ENCODE data around the gene ESPL1. TPM values are rescaled to one million over a fixed set of nuclear protein-coding genes. Genes with fewer than 3 reads are reported as not detected.

The ESPL1 gene
- total and polyA plus RNA-seq, 5 donors from 2014 or later, result 0.05 to 2.7 (median 0.18) TPM; not detected in 1

- DNase-seq, result peak; percentile 59 to 79 (median 76)
- no peaks in the 10 kb centered on the region for H3K4me1 ChIP-seq (ENCODE audit: control insufficient read depth, insufficient read depth, low read length, poor library complexity, severe bottlenecking)
These were observed 19.7 kb downstream of the ESPL1 start for GRCh38 chr12:53287741-53288216.

GRCh38 chr12:53288322-53288721 lies 20.2 kb downstream of the ESPL1 start:
- Histone ChIP-seq H3K27me3 (ENCODE audit: control insufficient read depth, insufficient read depth, low read length) (no peaks in the 10 kb centered on the region), H3K4me1 (ENCODE audit: control insufficient read depth, insufficient read depth, low read length, poor library complexity, severe bottlenecking) (no peaks in the 10 kb centered on the region), H3K9me3 (ENCODE audit: control insufficient read depth in 2 of 2, low read length in 2 of 2) (no peaks in the 10 kb centered on the region), H3K4me3 (ENCODE audit: low read depth, low read length) (no peak overlapping the region), H3K27ac (ENCODE audit: insufficient read depth, low read length, poor library complexity, severe bottlenecking) (no peak overlapping the region), H3K36me3 (ENCODE audit: control insufficient read depth, insufficient read depth, low read length) (no peaks in the 10 kb centered on the region)
- no peaks in the 10 kb centered on the region for H3K27me3 Mint-ChIP-seq
- no peaks in the 10 kb centered on the region for H3K9me3 Mint-ChIP-seq
- peak overlapping the region in 1 of 4 donors; percentile 75 for H3K4me3 Mint-ChIP-seq
- H3K36me3 Mint-ChIP-seq, result no peaks in the 10 kb centered on the region
- ATAC-seq (ENCODE audit: low read depth in 2 of 2) (no peak), DNase-seq (no peak)
- H3K4me1 Mint-ChIP-seq, result peaks cover 4 to 8% (median 4%) of the 10 kb centered on the region in 4 donors
- H3K27ac Mint-ChIP-seq, result peak overlapping the region in 1 of 3 donors; percentile 63

More at GRCh38 chr12:53287741-53288216, 19.7 kb downstream of the ESPL1 start:
- H3K27ac ChIP-seq (ENCODE audit: insufficient read depth, low read length, poor library complexity, severe bottlenecking), result no peak overlapping the region
- Mint-ChIP-seq H3K27me3 (no peaks in the 10 kb centered on the region), H3K27ac (peak overlapping the region in 2 of 3 donors; percentile 63 to 83), H3K36me3 (no peaks in the 10 kb centered on the region), H3K4me3 (no peak overlapping the region), H3K9me3 (no peaks in the 10 kb centered on the region), H3K4me1 (peaks cover 4 to 8% (median 4%) of the 10 kb centered on the region in 4 donors)
- no peaks in the 10 kb centered on the region for H3K27me3 ChIP-seq (ENCODE audit: control insufficient read depth, insufficient read depth, low read length)
- H3K36me3 ChIP-seq (ENCODE audit: control insufficient read depth, insufficient read depth, low read length), result no peaks in the 10 kb centered on the region
- ATAC-seq (ENCODE audit: low read depth in 2 of 2), result peak; percentile 81 to 87
- no peak overlapping the region for H3K4me3 ChIP-seq (ENCODE audit: low read depth, low read length)
- no peaks in the 10 kb centered on the region for H3K9me3 ChIP-seq (ENCODE audit: control insufficient read depth in 2 of 2, low read length in 2 of 2)

GRCh38 chr12:53289891-53290290 lies 21.8 kb downstream of the ESPL1 start:
- no peaks in the 10 kb centered on the region for H3K36me3 ChIP-seq (ENCODE audit: control insufficient read depth, insufficient read depth, low read length)
- H3K36me3 Mint-ChIP-seq, result no peaks in the 10 kb centered on the region

GRCh38 chr12:53290661-53291060 lies 22.6 kb downstream of the ESPL1 start:
- Mint-ChIP-seq H3K27ac (no peak overlapping the region), H3K27me3 (no peaks in the 10 kb centered on the region), H3K9me3 (no peaks in the 10 kb centered on the region), H3K36me3 (peaks cover 4% of the 10 kb centered on the region), H3K4me3 (no peak overlapping the region), H3K4me1 (peaks cover 8 to 19% (median 13%) of the 10 kb centered on the region in 4 donors)
- Histone ChIP-seq H3K4me3 (ENCODE audit: low read depth, low read length) (no peak overlapping the region), H3K4me1 (ENCODE audit: control insufficient read depth, insufficient read depth, low read length, poor library complexity, severe bottlenecking) (peaks cover 8% of the 10 kb centered on the region), H3K9me3 (ENCODE audit: control insufficient read depth in 2 of 2, low read length in 2 of 2) (no peaks in the 10 kb centered on the region), H3K27me3 (ENCODE audit: control insufficient read depth, insufficient read depth, low read length) (no peaks in the 10 kb centered on the region), H3K36me3 (ENCODE audit: control insufficient read depth, insufficient read depth, low read length) (no peaks in the 10 kb centered on the region), H3K27ac (ENCODE audit: insufficient read depth, low read length, poor library complexity, severe bottlenecking) (no peak overlapping the region)
- ATAC-seq (ENCODE audit: low read depth in 2 of 2) (no peak), DNase-seq (no peak)

More at GRCh38 chr12:53289891-53290290, 21.8 kb downstream of the ESPL1 start:
- no peak overlapping the region for H3K27ac ChIP-seq (ENCODE audit: insufficient read depth, low read length, poor library complexity, severe bottlenecking)
- peaks cover 4% of the 10 kb centered on the region for H3K4me1 ChIP-seq (ENCODE audit: control insufficient read depth, insufficient read depth, low read length, poor library complexity, severe bottlenecking)
- Mint-ChIP-seq H3K4me1 (peaks cover 4 to 11% (median 7%) of the 10 kb centered on the region in 4 donors), H3K27ac (no peak overlapping the region), H3K9me3 (no peaks in the 10 kb centered on the region), H3K27me3 (no peaks in the 10 kb centered on the region), H3K4me3 (no peak overlapping the region)
- no peak for ATAC-seq (ENCODE audit: low read depth in 2 of 2)
- no peaks in the 10 kb centered on the region for H3K9me3 ChIP-seq (ENCODE audit: control insufficient read depth in 2 of 2, low read length in 2 of 2)
- no peaks in the 10 kb centered on the region for H3K27me3 ChIP-seq (ENCODE audit: control insufficient read depth, insufficient read depth, low read length)
- no peak overlapping the region for H3K4me3 ChIP-seq (ENCODE audit: low read depth, low read length)
- no peak for DNase-seq

GRCh38 chr12:53292426-53292825 lies 24.3 kb downstream of the ESPL1 start:
- Mint-ChIP-seq H3K36me3 (peaks cover 5% of the 10 kb centered on the region), H3K27ac (no peak overlapping the region), H3K4me3 (peak overlapping the region in 1 of 4 donors; percentile 48), H3K4me1 (peaks cover 10 to 35% (median 22%) of the 10 kb centered on the region in 4 donors), H3K27me3 (no peaks in the 10 kb centered on the region), H3K9me3 (no peaks in the 10 kb centered on the region)
- Histone ChIP-seq H3K9me3 (ENCODE audit: control insufficient read depth in 2 of 2, low read length in 2 of 2) (no peaks in the 10 kb centered on the region), H3K4me3 (ENCODE audit: low read depth, low read length) (no peak overlapping the region), H3K36me3 (ENCODE audit: control insufficient read depth, insufficient read depth, low read length) (no peaks in the 10 kb centered on the region), H3K4me1 (ENCODE audit: control insufficient read depth, insufficient read depth, low read length, poor library complexity, severe bottlenecking) (peaks cover 19% of the 10 kb centered on the region), H3K27ac (ENCODE audit: insufficient read depth, low read length, poor library complexity, severe bottlenecking) (no peak overlapping the region), H3K27me3 (ENCODE audit: control insufficient read depth, insufficient read depth, low read length) (no peaks in the 10 kb centered on the region)
- DNase-seq, result no peak
- no peak for ATAC-seq (ENCODE audit: low read depth in 2 of 2)

GRCh38 chr12:53295070-53295890 lies 27.2 kb downstream of the ESPL1 start, which contains the start of gene PFDN5:
Gene PFDN5, plus strand, starts transcription at chr12:53295542. Its CDS starts 26 bp downstream, at chr12:53295568.
- no peaks in the 10 kb centered on the region for H3K9me3 ChIP-seq (ENCODE audit: control insufficient read depth in 2 of 2, low read length in 2 of 2)
- H3K36me3 ChIP-seq (ENCODE audit: control insufficient read depth, insufficient read depth, low read length), result peaks cover 13% of the 10 kb centered on the region
- peak within 1 kb of the TSS; percentile 80 for H3K27ac ChIP-seq (ENCODE audit: insufficient read depth, low read length, poor library complexity, severe bottlenecking)
- Mint-ChIP-seq H3K9me3 (peaks cover 0 to under 1% (median 0%) of the 10 kb centered on the region in 7 donors), H3K4me3 (peak within 1 kb of the TSS; percentile 96 to 100 (median 100)), H3K36me3 (peaks cover 15% of the 10 kb centered on the region), H3K27me3 (no peaks in the 10 kb centered on the region), H3K27ac (peak within 1 kb of the TSS; percentile 99 to 100 (median 99)), H3K4me1 (peaks cover 5 to 52% (median 29%) of the 10 kb centered on the region in 4 donors)
- peaks cover 29% of the 10 kb centered on the region for H3K4me1 ChIP-seq (ENCODE audit: control insufficient read depth, insufficient read depth, low read length, poor library complexity, severe bottlenecking)
- ATAC-seq (ENCODE audit: low read depth in 2 of 2) (peak; percentile 93 to 95), DNase-seq (peak; percentile 75 to 96 (median 92))
- H3K27me3 ChIP-seq (ENCODE audit: control insufficient read depth, insufficient read depth, low read length), result no peaks in the 10 kb centered on the region
- H3K4me3 ChIP-seq (ENCODE audit: low read depth, low read length), result peak within 1 kb of the TSS; percentile 85

GRCh38 chr12:53295891-53296219 lies 27.8 kb downstream of the ESPL1 start:
- Histone ChIP-seq H3K36me3 (ENCODE audit: control insufficient read depth, insufficient read depth, low read length) (peaks cover 13% of the 10 kb centered on the region), H3K4me3 (ENCODE audit: low read depth, low read length) (peak overlapping the region; percentile 85), H3K27ac (ENCODE audit: insufficient read depth, low read length, poor library complexity, severe bottlenecking) (peak overlapping the region; percentile 80), H3K4me1 (ENCODE audit: control insufficient read depth, insufficient read depth, low read length, poor library complexity, severe bottlenecking) (peaks cover 35% of the 10 kb centered on the region), H3K27me3 (ENCODE audit: control insufficient read depth, insufficient read depth, low read length) (no peaks in the 10 kb centered on the region), H3K9me3 (ENCODE audit: control insufficient read depth in 2 of 2, low read length in 2 of 2) (no peaks in the 10 kb centered on the region)
- H3K27me3 Mint-ChIP-seq, result no peaks in the 10 kb centered on the region
- H3K4me1 Mint-ChIP-seq, result peaks cover 5 to 58% (median 33%) of the 10 kb centered on the region in 4 donors
- peak overlapping the region; percentile 99 to 100 (median 99) for H3K27ac Mint-ChIP-seq
- peak overlapping the region; percentile 96 to 100 (median 100) for H3K4me3 Mint-ChIP-seq
- H3K9me3 Mint-ChIP-seq, result peaks cover 0 to 2% (median 0%) of the 10 kb centered on the region in 7 donors
- ATAC-seq (ENCODE audit: low read depth in 2 of 2) (no peak), DNase-seq (no peak)
- H3K36me3 Mint-ChIP-seq, result peaks cover 15% of the 10 kb centered on the region

All from CD4-positive, CD25-positive, alpha-beta regulatory T cell (primary cell).